ENCODE measurements around the gene NLRP1.
"Not testable (repeated sequence)": the region's sequence is repeated elsewhere in the genome, so short reads cannot be mapped to it uniquely, and the experiment has no call there.

Gene NLRP1

DNA sequence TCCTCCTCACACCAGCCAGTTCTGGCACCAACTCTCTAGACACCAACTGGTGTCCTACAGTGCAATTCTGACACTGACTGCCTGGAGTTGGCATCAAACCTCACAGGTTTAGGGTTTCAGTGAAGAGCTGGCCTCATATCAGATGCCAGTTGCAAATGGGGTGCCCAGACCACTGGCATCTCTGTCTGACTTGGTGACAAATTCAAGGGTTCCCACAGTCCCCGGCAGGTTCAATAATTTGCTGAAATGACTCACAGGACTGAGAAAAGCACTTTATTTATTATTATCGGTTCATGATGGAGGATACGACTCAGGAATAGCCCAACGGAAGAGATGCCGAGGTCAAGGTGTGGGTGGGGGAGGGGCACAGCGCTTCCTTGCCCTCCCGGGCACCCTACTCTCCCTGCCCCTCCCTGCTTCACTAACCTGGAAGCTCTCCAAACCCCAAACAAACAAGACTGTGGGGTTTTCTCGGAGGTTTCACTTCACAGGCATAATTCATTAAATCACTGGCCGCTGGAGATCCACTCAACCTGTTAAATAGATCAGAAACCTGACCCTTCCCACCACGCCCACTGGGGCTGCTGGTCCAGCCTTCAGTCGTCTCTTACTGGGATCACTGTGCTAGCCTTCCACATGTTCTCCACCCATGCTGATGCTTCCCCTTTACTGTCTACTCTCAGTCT, 1.7 kb upstream of the NLRP1 start:
- peak; percentile 59 for DNase-seq

DNA sequence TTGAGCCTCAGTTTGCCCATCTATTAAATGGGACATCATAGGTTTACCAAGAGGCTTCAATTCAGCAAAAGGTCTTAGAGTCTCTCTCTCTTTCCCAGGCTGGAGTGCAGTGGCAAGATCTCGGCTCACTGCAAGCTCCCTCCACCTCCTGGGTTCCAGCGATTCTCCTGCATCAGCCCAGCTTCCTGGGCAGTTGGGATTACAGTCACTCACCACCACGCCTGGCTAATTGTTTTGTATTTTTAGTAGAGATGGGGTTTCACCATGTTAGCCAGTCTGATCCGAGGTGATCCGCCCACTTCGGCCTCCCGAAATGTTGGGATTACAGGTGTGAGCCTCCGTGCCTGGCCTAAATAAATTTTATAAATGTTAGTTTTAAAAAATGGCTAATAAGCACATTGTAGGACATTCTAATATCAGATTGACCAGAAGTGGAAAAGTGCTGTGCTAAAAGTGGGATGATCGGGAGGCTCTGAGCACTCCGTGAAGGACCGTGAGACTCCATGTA, 1.0 kb upstream of the NLRP1 start:
- no peak for DNase-seq

GRCh38 chr17:5583426-5584382, 605 bp downstream of the NLRP1 start:
- DNase-seq, result peak; percentile 14

GRCh38 chr17:5582209-5583185, 1.8 kb downstream of the NLRP1 start:
- DNase-seq, result no peak

DNA sequence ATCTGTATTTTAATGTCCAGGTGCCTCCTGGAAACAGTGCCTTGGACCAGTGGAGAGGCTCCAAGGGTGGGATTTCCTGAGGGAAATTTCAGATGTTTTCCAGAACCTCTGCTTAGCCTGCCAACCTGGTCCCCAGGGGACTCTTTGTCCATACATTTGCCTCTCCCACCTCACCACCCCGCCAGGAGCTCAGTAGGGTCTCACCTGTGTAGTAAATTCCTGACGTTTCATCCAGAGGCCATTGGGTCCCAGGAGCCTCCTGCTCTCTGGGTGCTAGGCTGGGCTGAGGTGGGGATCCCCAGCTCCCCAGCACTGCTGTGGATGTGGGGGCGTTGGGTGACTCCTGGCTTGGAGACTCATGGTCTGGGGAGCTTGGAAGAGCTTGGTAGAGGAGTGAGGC, 2.7 kb downstream of the NLRP1 start:
- DNase-seq, result no peak

- no peak for DNase-seq
These were observed 3.3 kb downstream of the NLRP1 start for GRCh38 chr17:5580969-5581368.

- no peak for DNase-seq
These were observed 3.9 kb downstream of the NLRP1 start for GRCh38 chr17:5580367-5580766.

GRCh38 chr17:5578768-5579167, 5.5 kb downstream of the NLRP1 start:
- not testable (repeated sequence) for DNase-seq

DNA sequence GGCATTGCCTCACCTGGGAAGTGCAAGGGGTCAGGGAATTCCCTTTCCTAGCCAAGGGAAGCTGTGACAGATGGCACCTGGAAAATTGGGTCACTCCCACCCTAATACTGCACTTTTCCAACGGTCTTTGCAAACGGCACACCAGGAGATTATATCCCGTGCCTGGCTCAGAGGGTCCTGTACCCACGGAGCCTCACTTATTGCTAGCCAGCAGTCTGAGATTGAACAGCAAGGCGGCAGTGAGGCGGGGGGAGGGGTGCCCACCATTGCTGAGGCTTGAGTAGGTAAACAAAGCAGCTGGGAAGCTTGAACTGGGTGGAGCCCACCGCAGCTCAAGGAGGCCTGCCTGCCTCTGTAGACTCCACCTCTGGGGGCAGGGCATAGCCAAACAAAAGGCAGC, 11.3 kb downstream of the NLRP1 start:
- not testable (repeated sequence) for DNase-seq

DNA sequence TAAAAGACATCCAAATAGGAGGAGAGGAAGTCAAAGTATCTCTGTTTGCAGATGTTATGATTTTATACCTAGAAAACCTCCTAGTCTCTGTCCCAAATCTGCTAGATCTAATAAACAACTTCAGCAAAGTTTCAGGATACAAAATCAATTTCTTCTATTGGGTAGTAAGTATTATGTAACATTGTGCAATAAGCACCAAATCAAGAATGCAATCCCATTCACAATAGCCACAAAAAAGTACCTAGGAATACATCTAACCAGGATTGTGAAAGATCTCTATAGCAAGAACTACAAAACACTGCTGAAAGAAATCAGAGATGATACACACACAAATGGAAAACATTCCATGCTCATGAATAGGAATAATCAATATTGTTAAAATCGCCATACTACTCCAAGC, 13.0 kb downstream of the NLRP1 start:
- DNase-seq, result no peak

GRCh38 chr17:5565808-5566207, 18.5 kb downstream of the NLRP1 start:
- no peak for DNase-seq

DNA sequence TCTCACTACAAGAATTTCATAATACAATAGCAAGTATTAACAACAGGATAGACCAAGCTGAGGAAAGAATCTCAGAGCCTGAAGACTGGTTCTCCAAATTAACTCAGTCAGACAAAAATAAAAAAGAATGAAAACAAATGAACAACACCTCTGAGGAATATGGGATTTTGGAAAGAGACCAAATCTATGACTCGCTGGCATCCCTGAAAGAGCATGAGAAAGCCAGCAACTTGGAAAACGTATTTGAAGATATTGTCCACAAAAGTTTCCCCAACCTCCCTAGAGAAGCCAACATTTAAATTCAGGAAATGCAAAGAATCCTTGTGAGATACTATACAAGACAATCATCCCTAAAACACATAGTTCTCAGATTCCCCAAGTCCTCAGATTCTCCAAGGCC, 20.9 kb downstream of the NLRP1 start:
- no peak for DNase-seq

DNA sequence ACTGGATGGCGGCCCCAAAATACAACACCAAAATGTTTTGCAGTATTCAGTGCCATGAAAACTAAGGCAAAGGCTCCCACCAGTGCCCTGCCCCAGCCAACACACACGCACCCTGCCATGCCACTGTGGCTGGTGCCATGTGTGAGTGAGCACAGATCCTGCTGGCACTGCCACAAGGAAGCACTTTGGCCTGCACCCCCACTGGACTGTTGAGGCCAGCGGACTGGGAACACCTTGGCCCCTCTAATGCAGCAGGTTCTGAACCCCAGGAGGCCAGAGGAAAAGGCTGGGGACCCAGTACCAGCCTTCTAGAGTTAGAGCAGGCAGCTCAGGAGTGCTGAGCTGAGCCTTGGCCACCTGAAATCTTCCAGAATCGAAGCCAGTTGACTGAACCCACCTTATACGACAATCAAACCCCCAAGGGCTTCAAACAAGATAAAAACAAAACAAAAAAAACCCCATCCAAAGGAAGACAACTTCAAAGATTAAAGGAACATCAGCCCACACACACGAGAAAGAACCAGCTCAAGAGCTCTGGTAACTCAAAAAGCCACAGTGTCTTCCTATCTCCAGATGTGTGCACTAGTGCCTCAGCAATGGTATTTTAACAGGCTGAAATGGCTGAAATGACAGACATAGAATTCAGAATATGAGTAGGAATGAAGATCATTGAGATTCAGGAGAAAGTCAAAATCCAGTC, 21.5 kb downstream of the NLRP1 start:
- DNase-seq, result no peak

DNA sequence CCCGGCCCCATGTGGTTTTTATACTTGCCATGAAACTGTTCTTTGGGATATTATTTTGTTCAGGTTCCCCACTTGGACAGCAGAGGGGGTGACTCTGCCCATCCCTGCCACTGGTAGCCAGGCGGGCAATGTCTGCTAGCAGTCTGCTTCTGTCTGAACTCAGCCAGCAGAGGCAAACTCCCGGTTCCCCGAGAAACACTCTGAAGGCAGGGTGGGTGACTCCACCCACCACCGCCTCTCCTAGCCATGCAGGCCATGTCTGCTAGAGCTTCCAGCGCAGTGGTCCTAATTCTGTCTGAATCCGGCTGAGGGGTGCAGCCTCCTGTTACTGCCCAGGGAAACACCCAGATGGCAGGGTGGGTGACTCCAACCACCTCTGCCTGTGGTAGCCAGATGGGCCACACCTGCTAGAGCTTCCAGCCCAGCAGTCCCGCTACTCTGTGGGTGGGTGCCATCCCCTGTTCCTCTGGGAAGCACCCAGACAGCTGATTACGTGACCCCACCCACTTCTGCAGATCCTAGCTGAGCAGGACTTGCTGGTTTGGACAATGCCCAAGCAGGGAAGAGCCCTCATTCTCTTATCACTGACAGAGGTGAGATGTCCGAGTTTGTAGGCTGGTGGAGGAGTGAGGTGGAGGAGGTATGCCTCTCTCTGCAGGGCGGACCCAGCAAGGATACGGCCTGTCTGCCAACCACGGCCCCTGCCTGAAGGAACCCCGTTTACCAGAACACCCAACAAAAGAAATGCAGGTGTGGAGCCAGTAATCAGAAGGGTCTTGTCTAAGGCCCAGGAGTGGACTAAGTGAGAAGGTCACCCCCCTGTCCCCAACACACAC, 22.4 kb downstream of the NLRP1 start:
- DNase-seq, result no peak

GRCh38 chr17:5560361-5560988, 23.8 kb downstream of the NLRP1 start:
- DNase-seq, result no peak

DNA sequence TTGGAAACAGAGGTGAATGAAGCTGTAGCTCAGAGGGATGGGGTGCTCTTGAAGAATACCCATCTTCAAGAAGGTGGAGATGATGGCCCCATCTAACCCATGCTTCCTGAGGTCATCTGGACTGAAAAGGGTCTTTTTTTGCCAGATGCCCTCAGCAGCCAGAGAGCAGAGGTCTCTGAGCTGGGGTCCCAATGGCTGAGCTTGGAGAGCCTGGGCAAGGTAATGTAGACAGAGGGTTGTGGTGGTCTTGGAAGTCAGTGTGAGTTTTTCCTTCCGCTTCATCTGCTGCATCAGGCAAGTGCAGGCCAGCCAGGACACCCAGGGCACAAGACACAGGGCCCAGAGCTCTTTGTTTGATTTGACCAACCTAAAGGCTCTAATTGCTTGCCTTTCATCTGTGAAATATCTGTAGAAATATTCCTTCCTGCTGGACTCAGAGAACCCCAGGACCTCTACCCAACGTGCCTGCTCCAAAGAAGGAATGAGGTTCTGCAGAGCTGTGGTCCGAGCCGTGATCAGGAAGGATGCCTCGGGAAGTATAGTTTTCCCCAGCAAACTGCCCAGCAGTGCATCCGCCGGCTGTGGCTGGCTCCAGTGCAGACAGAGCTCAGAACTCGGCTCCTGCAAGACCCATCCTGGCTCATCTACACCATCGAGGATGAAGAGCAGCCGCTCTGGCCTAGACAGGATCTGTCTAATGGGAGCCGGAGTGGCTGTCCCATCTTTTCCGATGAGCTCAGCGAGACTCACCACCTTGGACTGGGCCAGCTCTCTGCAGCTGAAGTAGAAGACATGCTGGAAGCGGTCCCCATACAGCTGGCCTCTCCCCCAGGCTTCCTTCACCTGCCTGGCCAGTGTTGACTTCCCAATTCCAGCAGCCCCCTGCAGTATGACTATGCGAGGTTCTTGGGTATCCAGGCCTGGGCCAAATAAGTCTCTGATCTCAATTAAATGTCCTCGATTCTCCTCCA, 25.2 kb downstream of the NLRP1 start:
- no peak for DNase-seq

DNA sequence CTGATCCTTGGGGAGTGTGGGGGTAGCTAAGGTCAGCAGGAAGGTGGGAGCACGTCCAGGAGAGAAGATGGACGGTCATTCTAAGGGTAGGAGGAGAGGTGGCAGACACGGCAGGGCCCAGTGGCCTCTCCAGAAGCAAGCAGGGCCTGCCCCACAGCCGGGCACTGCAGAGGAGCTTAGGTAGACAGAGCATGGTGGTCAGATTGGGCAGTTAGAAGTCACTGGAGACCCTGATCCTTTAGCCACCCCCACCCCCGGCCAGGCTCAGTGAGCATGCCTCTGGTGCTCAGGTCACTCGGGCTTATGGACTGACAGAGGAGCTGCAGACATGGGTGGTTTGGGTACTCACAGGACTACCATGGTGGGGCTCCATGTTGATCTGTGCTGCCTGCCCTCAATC, 26.3 kb downstream of the NLRP1 start:
- no peak for DNase-seq

DNA sequence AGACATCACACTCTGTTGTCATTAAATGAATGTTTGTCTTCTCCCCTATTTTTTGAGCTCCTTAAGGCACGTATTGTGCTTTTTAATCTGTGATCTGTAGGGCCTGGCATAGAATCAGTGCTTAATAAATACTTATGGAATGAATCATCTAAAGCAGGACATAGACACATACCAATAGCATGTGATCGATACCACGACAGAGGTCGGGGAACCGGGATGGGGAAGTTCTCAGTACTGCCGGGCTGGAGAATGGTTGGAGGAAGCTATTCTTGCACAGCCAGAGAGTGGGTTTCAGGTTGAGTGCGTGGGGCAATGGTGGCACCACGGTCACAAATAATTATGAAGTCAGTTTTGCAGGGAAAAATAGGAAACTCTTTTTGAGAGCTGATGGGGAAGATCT, 26.8 kb downstream of the NLRP1 start:
- DNase-seq, result no peak

- no peak for DNase-seq
These were observed 29.1 kb downstream of the NLRP1 start for GRCh38 chr17:5555254-5555653.
